PC-9 (cell line): ENCODE data around the gene INPP5F. TPM values are rescaled to one million over a fixed set of nuclear protein-coding genes. Genes with fewer than 3 reads are reported as not detected.

Source experiments
- BruUV-seq: library from RNA; stranded (reverse); fragments of 400-500 nt; replicated peaks from 2 replicates; lab custom pipeline; 2021; lab: Mats Ljungman, UMichigan
- CTCF ChIA-PET: fragments of 300-600 bp; sonication (Branson Sonifier 250); formaldehyde crosslinking; loops from one replicate; lab custom pipeline; 2022; ENCODE audit warnings: antibody characterized with exemption; lab: Charles Lee
- POLR2A ChIA-PET: fragments of 300-600 bp; sonication (Branson Sonifier 250); formaldehyde crosslinking; loops from one replicate; lab custom pipeline; 2022; ENCODE audit warnings: antibody characterized with exemption; ENCODE audit not compliant: unreplicated experiment; lab: Charles Lee
- DNase-seq, 2 experiments: peaks; one replicate each; pipeline versions ENCODE4 v3.0.0 to v3.0.0-alpha.2; 2015 to 2022; ENCODE audit warnings: mixed read lengths in 1 of 2
- H2AFZ ChIP-seq: fragments of 200-600 bp; sonication (generic); 2 replicates; pipeline ENCODE4 v1.8.1; 2017; ENCODE audit warnings: antibody characterized with exemption
- H3F3A ChIP-seq: fragments of 200-600 bp; sonication (generic); 2 replicates; pipeline ENCODE4 v1.8.1; 2017; ENCODE audit warnings: antibody characterized with exemption, mild to moderate bottlenecking, low read depth; ENCODE audit not compliant: insufficient read depth
- H3K27ac ChIP-seq: fragments of 200-600 bp; sonication (generic); 2 replicates; pipeline ENCODE4 v1.6.1; 2016; ENCODE audit warnings: mixed run types
- H3K27me3 ChIP-seq: fragments of 200-600 bp; sonication (generic); 2 replicates; pipeline ENCODE4 v1.6.1; 2016; ENCODE audit warnings: low read depth, mixed run types; ENCODE audit not compliant: insufficient read depth
- H3K36me3 ChIP-seq: fragments of 200-600 bp; sonication (generic); 2 replicates; pipeline ENCODE4 v1.6.1; 2016; ENCODE audit warnings: low read depth, mixed run types
- H3K4me1 ChIP-seq: fragments of 200-600 bp; sonication (generic); replicated peaks from 2 replicates; pipeline ENCODE4 v1.6.1; 2016; ENCODE audit warnings: mixed run types; ENCODE audit not compliant: insufficient read depth
- H3K4me2 ChIP-seq: fragments of 200-600 bp; sonication (generic); 2 replicates; pipeline ENCODE4 v1.6.1; 2017; ENCODE audit warnings: mixed run types
- H3K4me3 ChIP-seq: fragments of 200-600 bp; sonication (generic); 2 replicates; pipeline ENCODE4 v1.6.1; 2016; ENCODE audit warnings: mixed run types
- H3K79me2 ChIP-seq: fragments of 200-600 bp; sonication (generic); 2 replicates; pipeline ENCODE4 v1.6.1; 2017; ENCODE audit warnings: low read depth, mixed run types
- H3K9me2 ChIP-seq: fragments of 200-600 bp; sonication (generic); 2 replicates; pipeline ENCODE4 v1.8.1; 2017; ENCODE audit warnings: mild to moderate bottlenecking; ENCODE audit not compliant: insufficient read depth
- H3K9me3 ChIP-seq: fragments of 200-600 bp; sonication (generic); 2 replicates; pipeline ENCODE4 v1.8.1; 2016; ENCODE audit warnings: low read depth; ENCODE audit not compliant: insufficient read depth
- H4K20me1 ChIP-seq: fragments of 200-600 bp; sonication (generic); 2 replicates; pipeline ENCODE4 v1.8.1; 2017; ENCODE audit not compliant: insufficient read depth
- EZH2 ChIP-seq: fragments of 200-600 bp; sonication (generic); IDR thresholded peaks from 2 replicates; pipeline ENCODE4 v1.8.0; 2017; ENCODE audit warnings: antibody characterized with exemption, low read depth
- intact Hi-C: fragments of 100-400 bp; cut with micrococcal nuclease; formaldehyde crosslinking; loops from one replicate; pipeline ENCODE4 v1.10.0; 2022; ENCODE audit not compliant: unreplicated experiment
- total RNA-seq: library from RNA; stranded (reverse); gene quantifications from 2 replicates; pipeline ENCODE4 v1.2.3, GENCODE V29; 2021
- TF ChIP-seq, protein P1 (sequence below): fragments of 200-600 bp; sonication (generic); conservative IDR thresholded peaks from 2 replicates; pipeline ENCODE4 v1.6.1; 2017; ENCODE audit warnings: mixed run types, antibody characterized with exemption, mild to moderate bottlenecking, moderate library complexity

The INPP5F gene
- total RNA-seq, 1 experiment from 2014 or later: 11.4 TPM

DNA sequence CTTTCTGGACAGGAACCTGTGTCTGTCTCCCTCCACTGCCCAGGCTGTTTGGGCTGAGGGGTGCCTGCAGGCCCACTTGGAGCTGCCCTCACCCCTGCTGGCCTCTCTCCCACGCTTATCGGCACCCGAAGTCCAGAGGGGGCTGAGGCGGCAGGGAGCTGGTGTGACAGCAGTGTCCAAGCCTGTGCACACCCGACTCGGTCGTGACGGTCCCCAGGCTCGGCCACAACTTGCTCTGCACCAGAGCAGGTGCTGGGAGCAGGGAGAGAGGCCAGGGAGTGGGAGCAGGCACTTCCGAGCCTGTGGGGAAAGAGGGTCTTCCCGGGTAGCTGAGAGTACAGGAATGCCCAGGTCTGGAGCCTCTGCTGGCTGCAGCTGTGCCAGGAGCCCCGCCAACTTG is 23.0 kb downstream of the INPP5F start:
- Histone ChIP-seq H3F3A (no peaks in the 10 kb centered on the region), H2AFZ (no peak overlapping the region), H3K4me3 (no peak overlapping the region), H3K4me2 (no peak overlapping the region), H3K79me2 (no peaks in the 10 kb centered on the region), H4K20me1 (no peaks in the 10 kb centered on the region), H3K9me3 (no peaks in the 10 kb centered on the region), H3K27ac (no peak overlapping the region), H3K27me3 (no peaks in the 10 kb centered on the region), H3K4me1 (no peaks in the 10 kb centered on the region), H3K9me2 (no peaks in the 10 kb centered on the region), H3K36me3 (no peaks in the 10 kb centered on the region; the same call in 1 of the 2 replicates)
- intact Hi-C loops: no loop called here
- no peak for TF ChIP-seq EZH2
- TF ChIP-seq, protein P1, sequence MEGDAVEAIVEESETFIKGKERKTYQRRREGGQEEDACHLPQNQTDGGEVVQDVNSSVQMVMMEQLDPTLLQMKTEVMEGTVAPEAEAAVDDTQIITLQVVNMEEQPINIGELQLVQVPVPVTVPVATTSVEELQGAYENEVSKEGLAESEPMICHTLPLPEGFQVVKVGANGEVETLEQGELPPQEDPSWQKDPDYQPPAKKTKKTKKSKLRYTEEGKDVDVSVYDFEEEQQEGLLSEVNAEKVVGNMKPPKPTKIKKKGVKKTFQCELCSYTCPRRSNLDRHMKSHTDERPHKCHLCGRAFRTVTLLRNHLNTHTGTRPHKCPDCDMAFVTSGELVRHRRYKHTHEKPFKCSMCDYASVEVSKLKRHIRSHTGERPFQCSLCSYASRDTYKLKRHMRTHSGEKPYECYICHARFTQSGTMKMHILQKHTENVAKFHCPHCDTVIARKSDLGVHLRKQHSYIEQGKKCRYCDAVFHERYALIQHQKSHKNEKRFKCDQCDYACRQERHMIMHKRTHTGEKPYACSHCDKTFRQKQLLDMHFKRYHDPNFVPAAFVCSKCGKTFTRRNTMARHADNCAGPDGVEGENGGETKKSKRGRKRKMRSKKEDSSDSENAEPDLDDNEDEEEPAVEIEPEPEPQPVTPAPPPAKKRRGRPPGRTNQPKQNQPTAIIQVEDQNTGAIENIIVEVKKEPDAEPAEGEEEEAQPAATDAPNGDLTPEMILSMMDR: no peak
- ChIA-PET CTCF (no interaction called here), POLR2A (no interaction called here)
- no TSS peak for BruUV-seq
- DNase-seq: no peak

DNA sequence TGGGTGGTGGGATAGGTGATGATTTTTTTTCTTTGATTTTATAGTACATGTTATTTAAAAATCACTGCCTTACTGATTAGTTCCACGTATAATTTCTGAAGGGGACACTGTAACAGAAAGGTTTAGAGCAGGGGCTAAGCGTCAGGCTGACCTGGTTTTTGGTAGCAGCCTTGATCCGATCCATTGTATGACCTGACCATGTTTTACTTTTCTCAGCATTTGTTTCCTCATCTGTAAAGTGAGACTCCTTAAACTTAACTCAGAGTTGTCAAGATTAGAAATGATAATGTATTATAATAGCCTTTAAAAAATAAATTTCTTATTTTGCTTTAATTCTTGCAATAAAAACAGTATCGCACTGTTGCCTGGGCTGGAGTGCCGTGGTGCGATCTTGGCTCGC is 23.6 kb downstream of the INPP5F start:
- intact Hi-C loops: no loop called here
- H3K9me2 ChIP-seq: no peaks in the 10 kb centered on the region
- ChIA-PET CTCF (interaction anchor here (0.5 kb wide), 1 partner anchor 199 kb away, joined by 8 read pairs; no protein-coding TSS in a partner anchor), POLR2A (no interaction called here)
- no peaks in the 10 kb centered on the region for H4K20me1 ChIP-seq
- no TSS peak for BruUV-seq
- no peak for DNase-seq
- H3K4me1 ChIP-seq: no peaks in the 10 kb centered on the region
- no peaks in the 10 kb centered on the region; the same call in 1 of the 2 replicates for H3K36me3 ChIP-seq
- no peaks in the 10 kb centered on the region for H3K79me2 ChIP-seq
- no peak overlapping the region for H3K4me2 ChIP-seq
- H3F3A ChIP-seq: no peaks in the 10 kb centered on the region
- H3K4me3 ChIP-seq: no peak overlapping the region
- no peaks in the 10 kb centered on the region for H3K27me3 ChIP-seq
- no peak overlapping the region for H2AFZ ChIP-seq
- H3K27ac ChIP-seq: no peak overlapping the region
- TF ChIP-seq EZH2: no peak
- TF ChIP-seq, protein P1: no peak
- no peaks in the 10 kb centered on the region for H3K9me3 ChIP-seq

DNA sequence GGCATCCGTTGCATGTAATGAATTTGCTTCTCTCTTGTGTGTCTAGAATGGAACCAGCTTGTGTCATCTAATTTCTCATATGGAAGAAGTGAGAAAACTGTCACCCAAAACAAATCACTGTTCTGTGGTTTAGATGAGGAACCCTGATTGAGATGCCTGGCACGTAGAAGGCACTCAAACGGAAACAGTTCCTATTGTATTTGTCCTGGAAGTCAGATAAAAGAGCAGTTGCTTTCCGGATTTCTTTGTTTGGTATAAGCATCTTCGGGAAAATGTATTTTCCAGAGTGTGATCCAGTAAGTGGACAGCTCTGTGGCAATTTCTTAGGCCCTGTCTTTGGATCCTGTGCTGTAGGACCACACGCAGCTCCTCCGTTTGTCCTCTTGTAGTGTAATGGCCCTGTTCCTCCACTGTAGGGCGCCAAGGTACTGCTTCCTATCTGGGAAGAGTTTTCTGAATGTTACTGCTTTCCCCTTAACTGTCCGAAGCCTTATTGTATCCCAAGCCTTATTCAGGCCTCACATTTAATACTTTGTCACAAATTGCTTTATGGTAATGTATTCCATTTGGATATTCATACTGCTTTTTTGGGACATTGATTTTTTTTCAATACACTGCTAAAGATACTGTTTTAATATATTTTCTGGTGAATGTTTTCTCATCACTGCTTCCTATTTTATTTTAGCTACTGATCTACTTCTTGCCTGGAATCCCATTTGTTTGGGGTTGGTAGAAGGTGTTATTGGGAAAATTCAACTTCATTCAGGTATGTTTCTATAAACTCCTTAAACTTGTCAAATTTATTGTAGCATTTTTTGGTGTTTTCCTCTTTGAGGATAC is 24.8 kb downstream of the INPP5F start:
- H3K4me2 ChIP-seq: no peak overlapping the region
- no peaks in the 10 kb centered on the region; the same call in 1 of the 2 replicates for H3K36me3 ChIP-seq
- TF ChIP-seq EZH2: no peak
- TF ChIP-seq, protein P1: peak; percentile 79
- H3K4me3 ChIP-seq: no peak overlapping the region
- peak; percentile 44 to 59 for DNase-seq
- H3K27ac ChIP-seq: no peak overlapping the region
- no peaks in the 10 kb centered on the region for H3K4me1 ChIP-seq
- H3K79me2 ChIP-seq: no peaks in the 10 kb centered on the region
- H4K20me1 ChIP-seq: no peaks in the 10 kb centered on the region
- BruUV-seq: no TSS peak
- no peaks in the 10 kb centered on the region for H3K9me3 ChIP-seq
- H3F3A ChIP-seq: no peaks in the 10 kb centered on the region
- intact Hi-C loops: loop anchor here (1.0 kb wide), 3 partner anchors 64 to 142 kb away; no protein-coding TSS in a partner anchor
- no peak overlapping the region for H2AFZ ChIP-seq
- no peaks in the 10 kb centered on the region for H3K9me2 ChIP-seq
- POLR2A ChIA-PET: no interaction called here
- H3K27me3 ChIP-seq: no peaks in the 10 kb centered on the region
- CTCF ChIA-PET: interaction anchor here (0.6 to 1.6 kb wide), 4 partner anchors 69 to 170 kb away, joined by 3 read pairs; no protein-coding TSS in a partner anchor
